Measurements from ENCODE around the gene EML6.

Gene EML6

DNA sequence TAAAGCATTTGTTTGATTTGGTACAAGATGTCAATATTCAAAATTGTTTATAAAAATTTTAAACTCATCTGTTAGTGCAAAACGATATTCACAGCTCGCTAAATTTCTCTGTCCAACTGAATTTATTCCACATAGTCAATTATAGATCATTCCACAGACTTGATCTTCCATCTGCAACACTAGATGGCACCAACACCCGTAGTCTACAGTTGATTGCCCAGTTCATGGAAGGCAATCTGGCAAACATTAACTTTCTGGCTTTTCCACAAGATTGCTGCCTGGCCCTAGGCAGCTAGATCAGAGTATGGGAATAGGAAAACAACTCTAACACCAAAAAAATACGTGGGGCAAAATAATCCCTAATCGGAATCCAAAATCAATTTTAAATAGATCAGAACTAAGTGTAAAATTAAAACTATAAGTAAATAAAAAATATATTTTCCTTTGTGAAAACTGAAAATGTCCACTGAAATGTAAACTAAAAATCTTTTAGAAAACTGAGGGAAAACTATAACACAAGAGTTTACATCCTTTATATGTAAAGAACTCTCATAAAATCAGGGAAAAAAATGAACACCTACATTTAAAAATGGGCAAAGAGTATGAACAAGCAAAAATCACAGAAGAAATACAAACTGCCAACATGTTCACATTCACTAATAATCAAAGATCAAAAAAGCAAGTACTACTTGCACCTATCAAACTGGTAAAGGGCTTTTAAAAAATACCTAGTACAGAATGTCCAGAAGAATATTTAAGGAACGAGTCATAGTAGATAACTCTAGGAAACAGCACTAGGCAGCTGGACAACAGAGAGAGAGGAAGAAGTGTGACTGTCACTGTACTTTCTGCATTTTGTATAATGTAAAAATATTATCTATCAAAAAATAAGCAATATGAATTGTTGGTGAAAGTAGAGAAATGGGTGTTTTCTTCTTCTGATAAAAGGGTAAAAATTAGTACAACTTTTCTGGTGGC lies 291.8 kb downstream of the EML6 start:
- DNase-seq (ENCODE audit: low read depth in 2 of 2, low spot score in 1 of 2) = no peak

DNA sequence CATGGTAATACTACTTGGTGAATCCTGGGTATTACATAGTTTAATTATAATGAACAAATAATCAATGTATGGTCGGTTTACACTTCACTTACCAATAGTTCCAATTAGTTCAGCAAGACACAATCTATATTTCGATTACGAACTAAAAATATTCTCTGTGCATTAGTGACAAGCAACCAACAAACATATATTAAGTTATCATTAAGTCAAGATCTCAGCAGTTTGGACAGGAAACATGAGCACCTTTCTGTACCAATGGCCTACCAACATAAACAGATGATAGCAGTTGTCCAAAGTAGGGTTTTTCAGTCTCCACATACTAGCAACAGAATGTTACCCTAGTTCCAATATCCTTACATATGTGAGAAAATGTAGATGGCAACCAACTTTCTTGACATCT lies 294.0 kb downstream of the EML6 start:
- DNase-seq (ENCODE audit: low read depth in 2 of 2, low spot score in 1 of 2) = no peak

DNA sequence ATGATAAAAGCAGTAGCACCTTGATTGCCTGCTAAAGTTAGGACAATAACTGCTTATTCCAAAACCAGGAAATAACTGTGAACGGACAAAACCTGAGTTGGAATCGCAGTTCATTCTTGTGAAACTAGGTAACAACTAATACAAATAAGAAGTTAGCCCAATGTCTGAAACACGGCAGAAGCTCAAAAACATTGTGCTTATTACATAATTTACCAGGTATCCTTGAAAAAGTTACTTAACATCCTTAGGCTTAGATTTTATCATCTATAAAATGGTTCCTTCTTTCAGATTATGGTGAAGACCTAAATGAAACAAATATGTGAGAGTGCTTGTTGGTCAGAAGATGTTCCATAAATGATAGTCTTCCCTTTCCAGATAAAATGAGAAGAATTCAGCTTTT lies 294.4 kb downstream of the EML6 start:
- no peak for DNase-seq (ENCODE audit: low read depth in 2 of 2, low spot score in 1 of 2)

DNA sequence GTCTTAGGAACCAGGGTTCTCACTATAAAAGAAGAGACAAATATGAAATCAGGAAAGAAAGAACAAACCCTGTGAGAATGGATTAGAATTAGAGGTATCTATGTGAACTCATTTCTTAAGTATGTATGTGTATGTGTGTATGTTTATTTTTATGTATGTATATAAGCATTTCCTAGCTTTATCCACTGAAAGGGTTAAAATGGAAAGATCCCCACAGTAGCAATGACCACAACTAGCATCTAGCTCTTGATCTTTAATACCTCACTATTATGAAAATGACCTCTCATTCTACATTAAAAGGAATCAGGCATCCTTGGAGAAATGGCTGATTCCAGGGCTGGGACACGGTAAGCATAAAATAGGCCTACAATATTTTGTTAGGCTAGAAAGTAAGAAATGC lies 295.2 kb downstream of the EML6 start:
- DNase-seq (ENCODE audit: low read depth in 2 of 2, low spot score in 1 of 2) = no peak

DNA sequence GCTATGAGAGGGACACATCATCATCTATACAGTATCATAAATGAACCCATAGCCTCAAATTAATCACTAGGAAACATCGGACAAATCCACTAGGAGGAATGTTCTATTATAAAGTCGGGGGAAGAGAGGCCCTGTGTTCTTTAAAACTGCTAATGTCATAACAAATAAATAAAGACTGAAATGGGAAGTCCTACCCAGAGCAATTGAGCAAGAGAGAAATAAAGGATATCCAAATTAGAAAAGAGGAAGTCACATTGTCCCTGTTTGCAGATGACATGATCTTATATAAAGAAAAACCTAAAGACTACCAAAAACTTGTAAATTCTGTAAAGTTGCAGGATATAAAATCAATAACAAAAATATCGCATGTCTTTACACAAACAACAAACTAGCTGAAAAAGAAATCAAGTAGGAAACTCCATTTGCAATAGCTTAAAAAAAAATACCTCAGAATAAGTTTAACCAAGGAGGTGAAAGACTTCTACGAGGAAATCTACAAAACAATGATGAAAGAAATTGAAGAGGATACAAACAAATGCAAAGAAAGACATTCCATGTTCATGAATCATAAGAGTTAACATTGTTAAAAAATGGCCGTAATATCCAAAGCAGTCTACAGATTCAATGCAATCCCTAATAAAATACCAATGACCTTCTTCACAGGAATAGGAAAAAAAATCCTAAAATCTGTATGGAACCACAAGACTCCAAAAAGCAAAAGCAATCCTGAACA lies 296.2 kb downstream of the EML6 start:
- DNase-seq (ENCODE audit: low read depth in 2 of 2, low spot score in 1 of 2) = no peak
